ENCODE data around the gene CDCP1.

Gene CDCP1

DNA sequence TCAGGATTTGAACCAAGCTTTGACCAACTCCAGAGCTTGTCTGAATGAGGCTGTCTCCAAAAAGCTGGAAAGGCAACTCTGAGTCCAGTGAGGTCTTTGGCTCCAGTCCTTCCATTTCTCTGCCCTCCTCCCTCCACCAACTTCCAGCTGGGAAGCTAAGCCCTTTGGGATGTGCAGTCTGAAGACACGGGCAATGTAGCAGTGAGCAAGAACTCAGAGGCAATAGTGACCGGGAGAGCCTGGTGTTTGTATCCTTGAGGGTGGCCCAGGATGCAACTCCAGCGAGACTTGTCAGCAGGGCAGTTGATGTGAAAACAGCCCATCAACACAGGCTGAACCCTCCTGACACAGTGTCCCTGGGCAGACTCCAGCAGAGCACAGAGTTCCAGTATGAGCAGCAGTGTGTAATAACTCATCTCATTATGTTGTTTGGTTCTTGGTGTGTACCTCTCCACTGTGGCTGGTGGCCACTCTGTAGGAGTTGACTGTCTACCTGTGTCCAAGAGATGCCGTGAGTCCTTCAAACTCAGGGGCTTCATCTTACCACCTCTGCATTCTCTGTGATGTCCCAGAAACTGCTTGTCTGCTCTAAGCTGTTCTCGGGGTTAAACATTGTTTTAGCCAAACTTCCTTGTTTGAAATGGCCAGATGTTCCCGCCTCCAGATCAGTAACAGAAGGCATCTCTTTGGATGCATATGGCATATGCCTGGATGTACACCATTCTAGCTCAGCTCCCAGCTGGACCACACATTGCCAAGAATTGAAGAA is 6.6 kb downstream of the CDCP1 start:
- DNase-seq (ENCODE audit: low read depth in 2 of 2), result no peak

DNA sequence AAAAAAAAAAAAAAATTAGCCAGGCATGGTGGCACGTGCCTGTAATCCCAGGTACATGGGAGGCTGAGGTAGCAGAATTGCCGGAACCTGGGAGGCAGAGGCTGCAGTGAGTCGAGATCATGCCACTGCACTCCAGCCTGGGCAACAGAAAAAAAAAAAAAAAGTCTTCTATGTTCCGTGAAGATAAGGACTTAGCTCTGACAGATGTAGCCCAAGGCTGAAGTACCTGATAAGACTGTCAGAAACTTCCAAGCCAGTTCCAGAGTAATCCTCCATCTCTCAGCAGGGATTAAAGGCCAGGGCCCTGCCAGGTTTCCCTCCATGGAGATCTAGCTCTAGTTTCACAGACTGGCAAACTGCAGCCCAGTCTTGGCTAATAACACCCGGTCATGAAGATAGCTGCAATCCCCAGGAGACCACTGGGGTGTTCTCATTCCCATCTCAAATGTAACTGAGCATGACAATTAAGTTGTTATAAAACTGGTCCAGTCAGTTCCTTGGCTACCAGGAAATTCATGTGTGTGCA is 8.5 kb downstream of the CDCP1 start:
- DNase-seq (ENCODE audit: low read depth in 2 of 2), result no peak

DNA sequence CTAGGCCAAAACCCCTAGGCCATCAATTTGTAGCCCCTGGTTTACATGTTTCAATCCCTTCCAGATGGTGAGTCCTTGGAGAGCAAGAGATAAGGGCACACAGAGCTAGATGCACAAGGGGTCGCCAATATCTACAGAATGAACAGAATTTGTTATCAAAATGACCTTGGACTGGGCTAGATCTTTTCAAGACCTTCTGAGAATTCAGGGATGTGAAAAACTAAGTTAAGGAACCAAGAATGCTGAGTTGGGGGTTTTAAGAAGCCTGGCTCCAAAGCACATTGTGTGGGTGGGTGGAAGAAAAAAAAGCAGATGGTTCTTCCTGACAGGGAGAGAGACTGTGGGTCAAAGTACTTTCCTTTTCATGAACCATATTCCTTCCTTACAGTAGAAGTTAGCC is 10.2 kb downstream of the CDCP1 start:
- no peak for DNase-seq (ENCODE audit: low read depth in 2 of 2)

DNA sequence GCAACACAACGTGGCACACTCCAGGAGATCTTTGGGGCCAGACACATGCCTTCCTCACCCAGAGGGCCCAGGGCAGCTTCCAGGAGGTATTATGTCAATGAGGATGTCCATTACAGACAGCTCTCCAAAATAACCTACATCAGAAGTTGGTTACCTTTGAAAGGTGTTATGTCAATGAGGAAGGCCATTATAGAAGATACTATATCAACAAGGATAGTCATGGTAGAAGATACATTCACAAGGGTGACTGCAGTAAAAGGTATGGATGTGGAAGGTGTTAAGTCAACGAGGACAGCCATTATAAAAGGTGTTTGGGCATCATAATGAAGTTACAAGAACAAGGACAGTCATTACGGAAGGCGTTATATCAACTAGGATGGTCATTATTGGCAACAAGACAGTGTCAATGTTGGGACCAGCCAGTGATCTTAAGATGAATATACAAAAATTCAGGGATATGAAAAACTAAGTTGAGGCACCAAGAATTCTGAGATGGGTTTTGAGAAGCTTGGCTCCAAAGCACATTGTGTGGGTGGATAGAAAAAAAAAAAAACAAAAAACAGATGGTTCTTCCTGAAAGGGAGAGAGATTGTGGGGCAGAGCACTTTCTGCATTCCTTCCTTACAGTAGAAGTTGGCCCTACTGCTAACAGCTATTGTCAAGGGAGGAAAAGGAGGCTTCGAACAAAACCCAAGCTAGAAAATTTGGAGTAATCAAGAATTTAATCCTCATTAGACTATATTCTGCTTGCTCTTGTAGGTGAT is 11.2 kb downstream of the CDCP1 start:
- DNase-seq (ENCODE audit: low read depth in 2 of 2), result no peak

DNA sequence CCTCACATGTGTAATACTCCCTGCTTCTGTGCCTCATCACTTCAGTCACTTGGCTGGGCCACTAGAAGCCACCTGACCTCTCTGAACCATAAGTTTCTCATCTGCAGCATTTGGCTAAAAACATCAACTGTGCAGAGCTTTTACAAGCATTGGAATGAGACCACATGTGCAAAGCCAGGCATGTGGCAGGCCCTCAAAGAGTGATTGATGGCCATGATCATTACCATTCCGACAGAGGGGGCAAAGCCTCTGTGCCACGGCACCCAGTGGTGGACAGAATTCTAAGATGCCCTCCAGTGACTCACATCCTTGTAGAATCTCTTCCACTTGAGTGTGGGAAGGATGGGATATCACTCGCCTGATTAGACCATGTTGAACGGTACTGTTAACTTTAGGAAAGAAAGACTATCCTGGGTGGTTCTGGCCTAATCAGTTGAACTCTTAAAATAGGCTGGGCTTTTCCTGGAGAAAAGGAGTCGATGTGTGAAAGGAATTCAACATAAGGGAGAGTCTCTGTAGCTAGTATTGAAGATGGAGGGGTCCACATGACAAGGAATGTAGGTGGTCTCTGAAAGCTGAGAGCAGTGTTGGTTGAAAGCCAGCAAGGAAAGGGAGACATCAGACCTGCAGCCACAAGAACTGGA is 13.5 kb downstream of the CDCP1 start:
- DNase-seq (ENCODE audit: low read depth in 2 of 2), result no peak

DNA sequence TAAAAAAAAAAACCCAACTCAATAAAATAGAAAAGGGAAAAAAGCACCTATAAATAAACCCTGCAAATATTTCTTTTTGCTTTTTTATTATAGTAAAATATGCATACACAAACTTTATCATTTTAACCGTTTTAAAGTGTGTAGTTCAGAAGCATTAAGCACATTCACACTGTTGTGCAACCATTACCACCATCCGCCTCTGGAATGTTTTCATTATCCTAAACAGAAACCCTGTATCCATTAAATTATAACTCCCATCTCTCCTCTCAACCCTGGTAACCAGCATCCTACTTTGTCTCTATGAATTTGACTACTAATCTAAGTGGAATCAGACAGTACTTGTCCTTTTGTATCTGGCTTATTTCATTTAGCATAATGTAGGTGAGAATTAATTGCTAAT is 15.0 kb downstream of the CDCP1 start:
- DNase-seq (ENCODE audit: low read depth in 2 of 2), result no peak

DNA sequence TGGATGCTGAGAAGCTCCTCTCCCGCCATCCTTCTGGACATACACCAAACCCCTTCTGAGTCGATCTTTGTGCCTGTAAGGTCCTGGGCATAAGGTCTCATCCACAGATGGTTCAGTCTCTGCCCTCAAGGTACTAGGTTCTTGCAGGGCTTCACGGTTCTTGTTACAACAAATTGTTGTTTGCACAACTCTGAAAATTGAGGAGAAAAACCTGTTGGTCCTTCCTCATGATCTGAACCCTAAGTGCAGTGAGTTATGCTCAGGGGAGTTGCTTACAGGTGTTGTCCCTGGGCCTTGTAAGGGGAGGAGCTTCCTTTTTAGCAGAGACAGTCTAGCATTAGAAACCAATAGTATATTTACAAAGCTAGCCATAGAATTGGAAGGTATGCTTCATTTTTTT is 15.7 kb downstream of the CDCP1 start:
- DNase-seq (ENCODE audit: low read depth in 2 of 2), result no peak

GRCh38 chr3:45128950-45129349 is 17.2 kb downstream of the CDCP1 start:
- DNase-seq (ENCODE audit: low read depth in 2 of 2), result no peak

DNA sequence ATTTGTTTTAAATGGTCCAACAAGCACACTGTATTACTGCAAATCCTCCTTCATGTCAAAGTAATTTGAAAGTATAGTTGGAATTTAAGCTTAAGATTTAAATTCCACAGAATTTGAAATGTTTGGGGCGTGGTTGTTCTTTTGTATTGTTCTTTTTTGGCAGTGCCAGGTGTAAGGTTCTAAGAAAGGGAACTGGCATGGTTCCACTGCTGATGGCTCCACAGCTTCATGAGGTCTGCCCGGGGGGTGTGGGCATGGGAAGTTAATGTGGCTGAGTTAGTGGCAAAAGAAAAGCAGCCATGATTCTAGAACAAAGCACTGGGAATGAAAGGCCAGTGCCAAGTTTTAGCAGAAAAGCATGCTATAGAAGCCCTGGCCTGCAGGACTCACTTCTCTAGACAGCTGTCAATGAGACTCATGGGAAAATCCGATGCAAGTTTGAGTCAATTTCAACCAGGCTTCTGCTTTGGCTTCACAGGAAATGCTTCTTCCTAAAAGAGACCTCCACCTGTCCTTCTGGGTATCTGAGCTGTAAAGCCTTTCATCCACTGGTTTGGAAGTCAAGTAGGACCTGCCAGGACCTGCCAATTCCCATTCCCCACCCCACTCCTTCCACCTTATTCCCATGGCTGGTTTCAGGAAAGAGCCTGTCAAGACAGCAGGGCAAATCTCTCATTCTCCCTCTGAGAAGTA is 18.9 kb downstream of the CDCP1 start:
- no peak for DNase-seq (ENCODE audit: low read depth in 2 of 2)

GRCh38 chr3:45126730-45127129 is 19.4 kb downstream of the CDCP1 start:
- DNase-seq (ENCODE audit: low read depth in 2 of 2), result no peak

DNA sequence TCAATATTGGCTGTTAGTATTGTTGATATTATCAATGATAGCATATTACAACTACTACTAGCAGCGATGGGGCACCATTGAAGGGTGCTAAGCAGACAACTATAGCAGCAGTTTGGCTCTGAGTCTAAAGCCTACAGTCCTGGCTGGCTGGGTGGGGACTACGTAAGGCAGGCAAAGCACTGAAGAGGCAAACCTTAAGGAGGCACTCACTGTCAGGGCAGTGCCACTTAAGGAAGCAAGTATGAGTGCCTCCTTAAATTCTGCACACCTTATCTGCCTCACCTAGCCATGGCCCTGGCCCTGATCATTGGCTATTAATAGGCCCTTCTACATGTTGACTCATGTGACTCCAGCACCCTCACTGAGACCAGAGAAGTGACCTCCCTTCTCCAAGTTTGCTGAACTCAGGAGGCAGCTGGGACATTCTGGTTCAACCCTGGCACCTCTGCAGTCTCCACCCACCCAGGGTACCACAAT is 20.6 kb downstream of the CDCP1 start:
- DNase-seq (ENCODE audit: low read depth in 2 of 2), result no peak

DNA sequence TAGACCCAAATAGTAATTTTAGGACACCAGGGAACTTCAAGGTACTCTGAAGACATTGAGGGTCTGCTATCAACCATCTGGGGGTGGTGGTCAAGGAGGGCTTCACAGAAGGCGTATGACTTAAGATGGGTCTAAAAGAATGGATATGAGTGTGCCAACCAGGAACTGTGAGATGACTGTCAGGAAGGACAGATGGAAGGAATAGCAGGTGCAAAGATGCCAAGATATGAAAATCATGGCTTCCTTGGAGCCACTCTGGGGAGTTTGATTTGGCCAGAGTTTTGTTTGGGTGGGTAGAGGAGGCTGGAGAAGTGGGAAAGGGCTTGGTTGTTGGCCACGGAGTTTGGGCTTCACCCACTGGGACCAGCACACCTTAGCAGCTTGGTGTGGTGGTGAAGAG is 21.2 kb downstream of the CDCP1 start:
- DNase-seq (ENCODE audit: low read depth in 2 of 2), result no peak

- DNase-seq (ENCODE audit: low read depth in 2 of 2), result no peak
Observed at GRCh38 chr3:45124352-45124751, 21.8 kb downstream of the CDCP1 start.

DNA sequence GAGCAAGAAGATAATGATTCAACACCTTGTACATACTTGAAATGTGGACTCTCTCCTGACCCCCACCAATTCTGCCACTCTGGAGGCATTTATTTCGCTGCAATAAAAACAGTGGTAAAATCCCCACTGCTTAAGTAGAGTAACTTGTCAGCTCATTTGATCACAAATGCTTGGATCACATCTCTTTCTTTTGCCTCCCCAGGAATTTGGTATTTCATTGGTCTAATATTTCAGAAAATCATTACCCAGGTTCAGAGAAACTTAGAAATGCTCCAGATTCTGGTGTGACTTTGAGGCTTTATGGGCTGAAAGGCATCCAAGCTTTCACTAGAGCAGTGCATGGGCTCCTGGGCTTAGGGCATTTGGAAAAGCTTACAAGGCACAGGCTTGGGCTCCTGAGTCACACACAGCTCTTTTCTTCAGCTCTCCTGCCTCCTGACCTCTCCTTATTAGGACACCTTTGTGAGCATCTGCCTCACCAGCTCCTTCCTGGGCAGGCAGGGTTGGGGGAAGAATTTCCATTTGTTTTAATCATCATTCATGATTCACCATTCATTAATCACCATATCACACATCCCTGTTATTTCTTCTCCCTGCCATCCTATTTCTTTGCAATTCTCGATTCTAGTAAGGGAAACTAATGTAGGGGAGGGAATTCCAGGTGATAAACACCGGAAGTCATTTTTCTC is 22.5 kb downstream of the CDCP1 start:
- DNase-seq (ENCODE audit: low read depth in 2 of 2), result no peak

- DNase-seq (ENCODE audit: low read depth in 2 of 2), result no peak
Observed at GRCh38 chr3:45123030-45123429, 23.1 kb downstream of the CDCP1 start.

DNA sequence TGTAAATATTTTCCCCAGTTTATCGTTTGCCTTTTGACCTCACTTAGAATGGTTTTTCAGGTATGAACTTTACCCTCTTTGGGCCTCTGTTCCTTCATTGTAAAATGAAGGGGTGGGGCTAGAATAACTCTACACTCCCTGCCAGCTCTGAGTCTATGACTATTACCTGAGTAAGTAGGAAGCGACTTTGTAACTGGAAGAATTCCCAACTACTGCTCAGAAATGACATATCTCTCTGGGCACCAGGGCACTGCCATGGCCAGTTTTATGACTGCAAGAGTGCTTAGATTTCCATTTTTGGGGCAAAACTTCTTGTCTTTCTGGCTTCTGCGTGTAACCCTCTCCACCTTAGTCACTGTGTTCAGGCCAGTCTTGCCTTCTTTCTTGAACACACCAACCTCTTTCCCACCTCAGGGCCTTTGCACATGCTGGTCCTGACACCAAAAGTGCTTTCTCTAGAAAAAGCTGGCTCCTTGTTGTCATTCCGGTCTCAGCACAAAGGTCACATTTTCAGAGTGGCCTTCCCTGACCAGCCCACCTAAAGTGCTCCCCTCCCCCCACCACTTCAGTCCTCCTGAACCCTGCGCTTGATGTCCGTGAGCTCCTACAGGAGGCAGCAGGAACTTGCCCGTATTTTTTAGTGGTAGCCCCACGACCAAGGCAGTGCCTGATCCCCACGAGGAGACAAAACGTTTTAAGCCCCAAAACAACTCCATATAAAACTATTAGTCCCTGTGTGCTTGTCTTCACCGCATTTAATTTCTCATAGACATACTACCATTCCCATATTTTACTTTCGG is 25.6 kb downstream of the CDCP1 start:
- no peak for DNase-seq (ENCODE audit: low read depth in 2 of 2)

- DNase-seq (ENCODE audit: low read depth in 2 of 2), result no peak
Observed at GRCh38 chr3:45119824-45120358, 26.3 kb downstream of the CDCP1 start.

DNA sequence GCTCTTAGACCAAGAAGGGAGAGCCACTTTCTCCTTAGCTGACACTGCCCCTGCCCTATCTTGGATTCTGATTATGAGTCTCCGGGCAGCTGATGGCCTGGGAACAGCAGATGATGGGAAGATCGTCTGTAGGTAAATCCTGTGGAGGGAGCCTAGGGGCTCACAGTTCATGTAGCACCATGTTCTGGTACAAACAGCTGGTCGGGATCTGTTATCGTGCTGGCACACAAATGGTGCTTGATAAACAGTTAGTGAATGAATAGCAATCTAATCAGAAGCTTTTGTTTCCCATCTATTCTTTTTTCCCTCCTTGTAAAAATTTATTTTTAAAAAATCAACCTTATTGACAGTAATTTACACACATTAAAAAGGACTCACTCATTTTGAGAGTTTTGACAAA is 26.8 kb downstream of the CDCP1 start:
- DNase-seq (ENCODE audit: low read depth in 2 of 2), result no peak

- DNase-seq (ENCODE audit: low read depth in 2 of 2), result no peak
Observed at GRCh38 chr3:45118615-45119071, 27.5 kb downstream of the CDCP1 start.

- no peak for DNase-seq (ENCODE audit: low read depth in 2 of 2)
Observed at GRCh38 chr3:45116350-45116749, 29.8 kb downstream of the CDCP1 start.
